ENCODE data around the gene PAGR1.

- TF ChIP-seq CTCF (IDR thresholded peaks at IDR 0.05), result peak; percentile 84
- no peak for TF ChIP-seq EZH2 (IDR thresholded peaks at IDR 0.05)
Observed at GRCh38 chr16:29784901-29785500, 31.0 kb upstream of the PAGR1 start.
